Measurements from ENCODE around the gene HPS1.
A peak's percentile ranks its signal among the peaks of the same experiment; 100 is the strongest.

HPS1 gene

GRCh38 chr10:98400482-98400881, 46.3 kb downstream of the HPS1 start:
- TF ChIP-seq CTCF (IDR thresholded peaks at IDR 0.05; ENCODE audit: insufficient read depth, low read depth, low read length, missing control alignments) = no peak
- peak; percentile 39 for DNase-seq (ENCODE audit: low read depth)
- no peak overlapping the region for H3K4me3 ChIP-seq (ENCODE audit: low read length)

- TF ChIP-seq CTCF (IDR thresholded peaks at IDR 0.05; ENCODE audit: insufficient read depth, low read depth, low read length, missing control alignments) = no peak
- no peak overlapping the region for H3K4me3 ChIP-seq (ENCODE audit: low read length)
- DNase-seq (ENCODE audit: low read depth) = no peak
Observed at GRCh38 chr10:98399784-98400183, 47.0 kb downstream of the HPS1 start.

GRCh38 chr10:98397089-98397600, 49.6 kb downstream of the HPS1 start:
- no peak for TF ChIP-seq CTCF (IDR thresholded peaks at IDR 0.05; ENCODE audit: insufficient read depth, low read depth, low read length, missing control alignments)
- no peak for DNase-seq (ENCODE audit: low read depth)
- no peak overlapping the region for H3K4me3 ChIP-seq (ENCODE audit: low read length)

- no peak overlapping the region for H3K4me3 ChIP-seq (ENCODE audit: low read length)
- no peak for TF ChIP-seq CTCF (IDR thresholded peaks at IDR 0.05; ENCODE audit: insufficient read depth, low read depth, low read length, missing control alignments)
- no peak for DNase-seq (ENCODE audit: low read depth)
Observed at GRCh38 chr10:98396096-98397063, 50.4 kb downstream of the HPS1 start.

GRCh38 chr10:98394851-98395440, 51.8 kb downstream of the HPS1 start:
- TF ChIP-seq CTCF (IDR thresholded peaks at IDR 0.05; ENCODE audit: insufficient read depth, low read depth, low read length, missing control alignments) = no peak
- no peak overlapping the region for H3K4me3 ChIP-seq (ENCODE audit: low read length)
- DNase-seq (ENCODE audit: low read depth) = no peak

- no peak overlapping the region for H3K4me3 ChIP-seq (ENCODE audit: low read length)
- no peak for TF ChIP-seq CTCF (IDR thresholded peaks at IDR 0.05; ENCODE audit: insufficient read depth, low read depth, low read length, missing control alignments)
- DNase-seq (ENCODE audit: low read depth) = peak; percentile 27
Observed at GRCh38 chr10:98391578-98391991, 55.1 kb downstream of the HPS1 start.
